Measurements from ENCODE around the gene ANKFY1. TPM values are rescaled to one million over a fixed set of nuclear protein-coding genes. Genes with fewer than 3 reads are reported as not detected.

ANKFY1 gene
- polyA plus RNA-seq, 1 experiment: 43.5 TPM

DNA sequence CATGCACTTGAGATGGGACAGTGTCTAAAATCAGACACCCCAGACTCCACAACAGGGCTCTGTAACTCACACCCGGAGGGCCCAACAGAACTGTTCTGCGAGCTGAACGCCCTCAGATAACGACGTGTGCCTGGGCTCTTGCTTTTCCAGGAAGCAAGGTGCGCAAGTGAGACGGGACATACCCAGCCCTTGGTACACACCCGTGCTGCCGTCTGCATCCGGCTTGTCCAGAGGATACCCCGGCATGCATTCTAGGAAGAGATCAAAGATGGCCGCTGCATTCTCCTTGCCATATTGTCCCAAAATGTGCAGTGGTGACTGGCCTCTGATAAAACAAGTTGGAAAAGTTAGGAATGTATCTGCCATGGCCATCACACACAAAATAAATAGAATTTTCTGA, 91.4 kb downstream of the ANKFY1 start:
- DNase-seq (ENCODE audit: low read depth): no peak
- TF ChIP-seq, protein P1, sequence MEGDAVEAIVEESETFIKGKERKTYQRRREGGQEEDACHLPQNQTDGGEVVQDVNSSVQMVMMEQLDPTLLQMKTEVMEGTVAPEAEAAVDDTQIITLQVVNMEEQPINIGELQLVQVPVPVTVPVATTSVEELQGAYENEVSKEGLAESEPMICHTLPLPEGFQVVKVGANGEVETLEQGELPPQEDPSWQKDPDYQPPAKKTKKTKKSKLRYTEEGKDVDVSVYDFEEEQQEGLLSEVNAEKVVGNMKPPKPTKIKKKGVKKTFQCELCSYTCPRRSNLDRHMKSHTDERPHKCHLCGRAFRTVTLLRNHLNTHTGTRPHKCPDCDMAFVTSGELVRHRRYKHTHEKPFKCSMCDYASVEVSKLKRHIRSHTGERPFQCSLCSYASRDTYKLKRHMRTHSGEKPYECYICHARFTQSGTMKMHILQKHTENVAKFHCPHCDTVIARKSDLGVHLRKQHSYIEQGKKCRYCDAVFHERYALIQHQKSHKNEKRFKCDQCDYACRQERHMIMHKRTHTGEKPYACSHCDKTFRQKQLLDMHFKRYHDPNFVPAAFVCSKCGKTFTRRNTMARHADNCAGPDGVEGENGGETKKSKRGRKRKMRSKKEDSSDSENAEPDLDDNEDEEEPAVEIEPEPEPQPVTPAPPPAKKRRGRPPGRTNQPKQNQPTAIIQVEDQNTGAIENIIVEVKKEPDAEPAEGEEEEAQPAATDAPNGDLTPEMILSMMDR (IDR thresholded peaks at IDR 0.05; ENCODE audit: insufficient read depth, low read depth, low read length): no peak
- H3K27me3 ChIP-seq (ENCODE audit: control insufficient read depth, insufficient read depth, low read length): no peaks in the 10 kb centered on the region
- CTCF ChIA-PET: no interaction called here
- POLR2A ChIA-PET: no interaction called here
- H3K36me3 ChIP-seq (ENCODE audit: control insufficient read depth, insufficient read depth, low read length): peaks cover 44% of the 10 kb centered on the region
- no peak overlapping the region for H3K4me3 ChIP-seq (ENCODE audit: low read depth, low read length)

DNA sequence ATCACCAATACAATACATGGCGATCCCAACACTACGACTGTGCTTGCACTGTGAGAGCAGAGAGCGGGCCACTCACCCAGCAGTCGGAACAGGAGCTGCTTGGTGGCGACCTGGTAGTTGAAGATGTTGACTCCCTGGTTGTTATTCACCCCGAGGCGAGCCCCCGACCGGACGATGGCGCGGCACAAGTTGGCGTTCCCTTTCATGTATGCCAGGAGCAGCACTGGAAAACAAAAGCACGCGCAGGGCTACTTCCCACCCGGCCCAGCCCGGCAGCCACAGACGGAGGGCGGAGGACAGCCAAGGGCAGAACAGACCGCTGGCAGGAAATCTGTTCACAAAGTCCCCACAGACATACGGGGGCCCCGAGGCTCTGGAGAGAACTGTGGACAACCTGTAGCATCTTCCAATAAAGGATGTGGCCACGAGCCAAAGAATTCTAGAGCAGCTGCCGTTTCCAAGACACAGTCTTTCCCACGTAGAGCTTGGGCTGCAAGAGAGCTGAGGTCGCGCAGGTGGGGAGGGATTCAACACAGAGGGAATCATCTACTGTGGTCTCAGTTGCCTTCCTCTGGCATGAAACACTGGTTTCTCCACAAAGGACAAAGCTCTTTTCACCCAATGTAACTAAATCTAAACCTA, 93.0 kb downstream of the ANKFY1 start:
- peaks cover 48% of the 10 kb centered on the region for H3K36me3 ChIP-seq (ENCODE audit: control insufficient read depth, insufficient read depth, low read length)
- ChIA-PET POLR2A (interaction anchor here (0.6 kb wide), 1 partner anchor 27 kb away, joined by 3 read pairs; no protein-coding TSS in a partner anchor), CTCF (interaction anchor here (0.7 to 1.1 kb wide), 3 partner anchors 11 to 242 kb away, joined by 3 to 4 read pairs (median 3); no protein-coding TSS in a partner anchor)
- TF ChIP-seq, protein P1 (IDR thresholded peaks at IDR 0.05; ENCODE audit: insufficient read depth, low read depth, low read length): no peak
- H3K4me3 ChIP-seq (ENCODE audit: low read depth, low read length): no peak overlapping the region
- no peaks in the 10 kb centered on the region for H3K27me3 ChIP-seq (ENCODE audit: control insufficient read depth, insufficient read depth, low read length)
- no peak for DNase-seq (ENCODE audit: low read depth)

DNA sequence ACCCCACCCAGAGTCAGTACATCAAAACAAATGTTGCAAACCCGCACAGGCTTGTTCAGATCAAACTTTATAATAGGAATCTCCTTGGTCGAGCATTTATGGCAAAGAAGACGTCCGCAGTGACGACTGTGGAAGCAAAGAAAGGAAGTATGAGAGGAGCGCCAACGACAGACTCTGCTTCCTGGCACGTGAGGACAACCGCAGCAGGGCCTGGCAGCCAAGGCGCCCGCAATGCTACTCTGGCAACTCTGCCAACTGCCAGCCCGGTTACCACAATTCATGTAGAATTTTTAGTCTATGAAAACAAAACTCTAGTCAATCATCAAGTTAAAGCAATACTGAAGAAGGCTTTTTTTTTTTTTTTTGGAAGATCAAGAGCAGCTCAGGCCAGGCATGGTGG, 96.0 kb downstream of the ANKFY1 start:
- Histone ChIP-seq H3K27me3 (ENCODE audit: control insufficient read depth, insufficient read depth, low read length) (no peaks in the 10 kb centered on the region), H3K4me3 (ENCODE audit: low read depth, low read length) (no peak overlapping the region), H3K36me3 (ENCODE audit: control insufficient read depth, insufficient read depth, low read length) (peaks cover 38% of the 10 kb centered on the region)
- ChIA-PET POLR2A (no interaction called here), CTCF (interaction anchor here (0.9 kb wide), 1 partner anchor 68 kb away, joined by 4 read pairs; no protein-coding TSS in a partner anchor)
- no peak for DNase-seq (ENCODE audit: low read depth)
- TF ChIP-seq, protein P1 (IDR thresholded peaks at IDR 0.05; ENCODE audit: insufficient read depth, low read depth, low read length): no peak

DNA sequence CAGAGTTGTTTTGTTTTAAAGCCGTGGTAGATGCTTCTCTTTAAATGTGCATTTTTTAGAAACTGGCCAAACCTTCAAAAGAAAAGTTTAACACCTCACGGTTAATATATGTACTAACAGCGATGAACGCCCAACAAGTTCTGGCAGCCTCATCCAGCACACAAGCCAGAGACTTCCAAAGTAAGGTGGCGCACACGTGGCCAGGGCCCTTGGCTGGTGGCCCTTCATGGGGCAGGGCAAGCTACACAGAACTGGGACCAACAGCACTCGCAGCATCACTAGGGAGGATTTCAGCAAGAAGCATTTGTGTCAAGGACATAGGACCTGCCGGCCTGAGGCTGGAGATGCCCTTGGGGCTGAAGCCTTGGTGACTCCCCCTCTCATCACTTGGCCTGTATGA, 97.4 kb downstream of the ANKFY1 start:
- ChIA-PET POLR2A (no interaction called here), CTCF (interaction anchor here (0.8 to 1.2 kb wide), 2 partner anchors 37 to 246 kb away, joined by 3 read pairs; no protein-coding TSS in a partner anchor)
- H3K36me3 ChIP-seq (ENCODE audit: control insufficient read depth, insufficient read depth, low read length): peaks cover 34% of the 10 kb centered on the region
- no peaks in the 10 kb centered on the region for H3K27me3 ChIP-seq (ENCODE audit: control insufficient read depth, insufficient read depth, low read length)
- DNase-seq (ENCODE audit: low read depth): no peak
- H3K4me3 ChIP-seq (ENCODE audit: low read depth, low read length): no peak overlapping the region
- TF ChIP-seq, protein P1 (IDR thresholded peaks at IDR 0.05; ENCODE audit: insufficient read depth, low read depth, low read length): no peak

DNA sequence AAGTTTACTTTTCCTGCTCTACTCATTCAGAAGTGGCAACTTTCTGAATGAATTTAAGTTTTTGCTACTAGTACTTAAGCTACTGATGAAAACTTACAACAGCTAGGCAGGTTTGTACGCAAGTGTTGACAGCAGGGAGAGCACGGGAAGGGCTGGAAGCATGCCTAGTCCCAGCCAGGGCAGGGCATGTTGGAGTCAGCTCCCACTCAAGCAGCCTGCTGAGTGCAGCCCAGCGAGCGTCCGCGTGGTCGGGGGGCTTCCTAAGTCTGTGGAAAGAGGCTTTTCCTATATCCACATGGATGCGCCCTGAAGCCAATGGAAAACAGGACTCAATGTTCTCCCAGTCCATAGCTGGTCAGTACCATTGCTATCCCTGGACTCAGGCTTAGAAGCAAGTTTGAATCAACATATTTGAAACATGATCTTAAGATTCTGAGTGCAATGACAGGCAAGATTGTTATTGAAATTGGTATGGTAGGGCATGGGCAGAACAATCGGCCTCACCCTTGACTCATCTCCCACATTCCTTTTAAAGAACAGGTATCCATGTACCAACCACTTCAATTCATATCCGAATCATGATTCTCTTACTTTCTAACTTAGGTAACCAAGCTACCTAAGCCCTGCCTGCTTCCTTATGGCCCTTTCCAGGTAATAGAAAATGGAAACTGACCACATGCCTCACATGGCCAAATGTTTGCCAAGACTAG, 98.3 kb downstream of the ANKFY1 start:
- ChIA-PET POLR2A (interaction anchor here (0.6 kb wide), 1 partner anchor 426 kb away, joined by 3 read pairs; no protein-coding TSS in a partner anchor), CTCF (no interaction called here)
- DNase-seq (ENCODE audit: low read depth): no peak
- Histone ChIP-seq H3K27me3 (ENCODE audit: control insufficient read depth, insufficient read depth, low read length) (no peaks in the 10 kb centered on the region), H3K36me3 (ENCODE audit: control insufficient read depth, insufficient read depth, low read length) (peaks cover 26% of the 10 kb centered on the region), H3K4me3 (ENCODE audit: low read depth, low read length) (no peak overlapping the region)
- TF ChIP-seq, protein P1 (IDR thresholded peaks at IDR 0.05; ENCODE audit: insufficient read depth, low read depth, low read length): no peak
